Upper lobe of left lung (tissue), 4 donors: Measurements from ENCODE around the gene TMEM267.

Experiments
- CTCF ChIP-seq, 6 experiments: fragments of 450-650 bp in 4 of 6; fragments of 200-600 bp in 2 of 6; sonication (generic) in 2 of 6; IDR thresholded peaks; one replicate each; pipeline ENCODE4 v1.5.1; 2016 to 2019; ENCODE audit warnings: antibody characterized with exemption in 6 of 6
- EP300 ChIP-seq, 4 donors: sonication (generic); formaldehyde crosslinking; IDR thresholded peaks; one replicate each; pipeline ENCODE4 v1.5.1; 2017; ENCODE audit warnings: antibody characterized with exemption in 4 of 4, control low read depth in 2 of 4
- POLR2A ChIP-seq, 4 donors: fragments of 450-650 bp; IDR thresholded peaks; one replicate each; pipeline ENCODE4 v1.5.1; 2016 to 2017; ENCODE audit warnings: antibody characterized with exemption in 4 of 4, mild to moderate bottlenecking in 2 of 4
- POLR2AphosphoS5 ChIP-seq, 2 donors: sonication (generic); formaldehyde crosslinking; IDR thresholded peaks; one replicate each; pipeline ENCODE4 v1.5.1; 2017; ENCODE audit warnings: antibody characterized with exemption in 2 of 2

- TF ChIP-seq CTCF (IDR thresholded peaks at IDR 0.05), result no peak
- no peak for TF ChIP-seq POLR2A (IDR thresholded peaks at IDR 0.05)
- no peak for TF ChIP-seq POLR2AphosphoS5 (IDR thresholded peaks at IDR 0.05)
- no peak for TF ChIP-seq EP300 (IDR thresholded peaks at IDR 0.05)
These were observed 971 bp downstream of the TMEM267 start for GRCh38 chr5:43482490-43483297.
